GM18498 (cell line): ENCODE results near the gene IRF2.

ENCODE experiments used
- ATAC-seq: cut with Tn5 transposase; IDR thresholded peaks from one replicate; pipeline ENCODE4 v1.9.1; 2021; ENCODE audit warnings: mild to moderate bottlenecking, moderate library complexity; ENCODE audit not compliant: unreplicated experiment

The IRF2 gene

DNA sequence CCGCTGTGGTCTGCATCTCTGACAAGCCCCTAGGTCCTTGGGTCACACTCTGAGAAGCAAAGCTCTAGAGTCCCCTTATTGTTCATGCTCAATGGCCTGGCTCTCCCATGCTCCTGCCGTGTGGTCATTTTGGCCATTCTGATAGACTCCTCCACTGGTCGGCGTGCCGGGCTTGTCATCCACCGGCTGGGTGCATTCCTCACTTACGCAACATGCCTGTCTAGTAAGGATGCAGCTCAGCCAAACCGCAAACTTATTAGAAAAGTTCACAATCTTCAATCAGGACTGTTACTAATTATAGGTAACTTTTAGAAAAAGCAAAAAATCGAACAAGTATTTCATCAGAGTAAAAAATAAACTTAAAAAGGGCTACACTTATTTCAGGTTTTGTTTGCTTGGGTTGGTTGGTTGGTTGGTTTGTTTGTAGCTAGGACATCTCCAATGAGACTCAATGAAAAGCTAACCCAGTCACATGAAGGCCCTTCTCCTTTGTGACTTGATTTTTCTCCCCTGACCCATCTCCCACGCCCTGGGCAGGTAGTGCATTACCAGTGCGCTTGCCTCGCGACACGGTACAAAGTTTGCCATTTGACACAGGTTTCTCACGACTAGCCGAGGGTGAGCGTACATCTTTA, 41.0 kb downstream of the IRF2 start:
- ATAC-seq = no peak

DNA sequence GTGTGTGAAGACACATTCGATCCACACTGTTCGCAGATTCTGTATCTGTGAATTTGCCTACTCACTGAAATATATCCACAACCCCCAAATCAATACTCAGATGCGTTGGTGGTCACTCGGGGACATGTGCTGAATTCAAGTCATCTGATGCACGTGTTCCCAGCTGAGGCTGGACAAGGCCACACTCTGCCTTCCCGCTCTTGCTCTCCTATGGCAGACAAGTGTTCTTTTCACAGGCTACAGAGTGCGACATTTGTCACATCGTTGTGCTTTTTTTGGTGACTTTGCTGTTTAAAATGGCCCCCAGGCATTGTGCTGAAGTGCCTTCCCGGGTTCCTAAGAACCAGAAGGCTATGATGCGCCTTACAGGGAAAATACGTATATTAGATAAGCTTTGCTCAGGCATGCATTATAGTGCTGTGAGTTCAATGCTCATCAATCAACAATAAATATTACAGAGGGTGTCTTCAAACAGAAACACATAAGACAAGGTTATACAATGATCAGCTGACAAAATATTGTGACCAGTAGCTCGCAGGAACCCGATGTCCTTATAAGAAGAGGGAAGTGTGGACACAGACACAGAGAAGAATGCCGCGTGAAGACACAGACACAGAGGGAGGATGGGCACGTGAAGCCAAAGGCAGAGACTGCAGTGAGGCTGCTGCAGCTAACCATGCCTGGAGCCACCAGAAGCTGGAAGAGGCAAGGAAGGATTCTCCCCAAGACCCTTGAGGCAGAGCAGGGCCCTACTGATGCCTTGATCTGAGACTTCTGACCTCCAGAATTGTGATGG, 42.0 kb downstream of the IRF2 start:
- ATAC-seq = no peak

DNA sequence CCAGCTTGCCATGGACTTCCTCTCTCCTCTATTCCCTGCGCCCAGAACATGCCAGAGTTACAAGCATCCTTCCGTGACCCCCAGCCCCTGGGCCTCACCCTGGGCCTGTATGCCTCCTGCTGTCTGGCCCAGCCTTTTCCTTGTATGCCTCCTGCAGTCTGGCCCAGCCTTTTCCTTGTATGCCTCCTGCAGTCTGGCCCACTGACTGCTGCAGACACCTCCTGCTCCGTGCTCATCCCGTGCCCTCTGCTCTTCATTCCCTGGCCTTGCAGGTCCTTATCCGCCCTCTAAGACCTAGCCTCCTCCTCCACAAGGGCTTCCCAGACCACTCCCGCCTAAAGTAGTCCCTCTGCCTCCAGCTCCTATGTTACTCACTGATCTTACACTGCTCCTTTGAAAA, 44.2 kb downstream of the IRF2 start:
- no peak for ATAC-seq

DNA sequence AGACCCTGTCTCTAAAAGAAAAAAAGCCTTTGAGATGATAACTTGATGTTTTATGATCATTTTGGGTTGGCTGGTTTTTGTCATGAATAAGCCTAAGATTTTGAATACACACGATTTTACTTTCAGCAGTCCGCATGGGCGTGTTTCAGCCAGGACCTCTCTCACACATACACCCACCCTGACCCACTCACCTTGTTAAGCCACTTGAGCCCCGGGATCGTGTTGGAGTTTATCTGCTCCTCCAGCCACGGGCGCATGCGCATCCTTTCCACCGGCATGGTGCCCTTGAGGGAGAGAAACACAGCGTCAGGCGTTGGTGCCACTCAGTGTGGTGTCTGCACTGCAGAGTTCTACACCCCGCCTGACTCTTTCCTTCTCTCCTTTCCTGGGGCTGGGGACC, 45.6 kb downstream of the IRF2 start:
- ATAC-seq = no peak

DNA sequence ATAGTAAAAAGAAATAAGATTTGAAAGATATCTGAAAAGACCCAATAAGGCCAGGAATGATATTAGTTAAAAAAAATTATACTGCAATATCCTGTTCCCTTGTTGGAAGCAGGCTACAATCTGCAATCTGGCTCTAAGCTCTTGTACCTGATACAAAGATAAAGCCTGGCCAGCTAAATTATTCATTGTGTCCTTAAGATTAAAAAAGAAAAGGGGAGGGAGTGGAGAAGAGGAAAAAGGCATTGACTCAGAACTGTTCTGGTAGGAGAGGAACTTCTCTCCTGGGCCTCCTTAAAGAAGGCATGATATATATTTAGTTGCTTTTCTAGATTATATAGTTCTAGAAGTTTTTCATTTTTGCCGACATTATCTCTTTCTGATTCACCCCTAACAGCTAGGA, 46.7 kb downstream of the IRF2 start:
- ATAC-seq = no peak

DNA sequence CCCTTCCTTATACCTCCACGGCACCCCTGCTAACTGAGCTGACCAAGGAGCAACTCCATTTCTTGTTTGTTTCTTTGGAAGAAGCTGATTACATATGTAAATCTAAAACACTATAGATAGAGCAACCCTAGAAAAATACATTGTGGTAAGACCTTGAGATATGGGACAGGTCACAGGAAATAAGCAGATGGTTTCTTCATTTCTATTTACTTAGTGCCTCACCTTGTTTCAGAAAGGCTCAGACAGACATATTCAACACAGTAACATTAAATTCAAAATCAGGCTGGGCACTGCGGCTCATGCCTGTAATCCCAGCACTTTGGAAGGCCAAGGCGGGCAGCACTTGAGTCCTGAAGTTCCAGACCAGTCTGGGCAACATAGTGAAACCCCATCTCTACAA, 47.3 kb downstream of the IRF2 start:
- ATAC-seq = no peak

DNA sequence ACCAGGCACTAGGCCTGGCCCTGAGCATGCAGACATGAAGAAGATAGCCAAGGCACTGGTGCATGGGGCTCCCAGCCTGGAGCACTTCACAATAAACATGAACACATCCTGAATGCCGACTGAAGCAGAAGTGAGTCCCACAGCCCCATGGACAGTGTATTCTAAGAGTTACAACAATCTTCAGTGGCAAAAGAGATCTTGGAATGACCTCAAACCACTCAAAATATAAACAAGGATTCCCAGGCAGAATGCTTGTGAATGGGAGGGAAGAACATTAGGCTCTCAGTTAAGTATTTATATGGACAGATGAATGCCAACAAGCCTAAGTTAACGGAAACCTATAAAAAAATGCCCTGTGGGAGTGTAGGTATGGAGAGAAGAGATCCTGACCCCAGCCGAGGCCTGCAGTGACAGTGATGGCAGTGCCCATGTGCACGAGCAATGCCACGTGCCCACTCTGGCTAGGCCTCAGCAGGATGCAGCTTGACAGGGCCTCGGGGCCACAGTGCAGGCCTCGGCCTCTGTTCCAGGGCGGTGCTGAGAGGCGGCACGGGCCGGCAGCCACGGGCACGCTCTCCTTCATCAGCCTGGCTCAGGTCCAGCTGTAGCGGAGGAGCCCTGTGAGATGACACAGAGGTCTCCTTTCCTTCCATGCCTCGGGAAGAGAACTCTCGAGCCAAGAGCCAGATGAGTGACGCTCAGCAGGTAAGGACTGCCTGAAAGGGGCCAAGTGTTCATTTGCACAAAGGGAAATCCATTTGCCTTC, 49.2 kb downstream of the IRF2 start:
- no peak for ATAC-seq

DNA sequence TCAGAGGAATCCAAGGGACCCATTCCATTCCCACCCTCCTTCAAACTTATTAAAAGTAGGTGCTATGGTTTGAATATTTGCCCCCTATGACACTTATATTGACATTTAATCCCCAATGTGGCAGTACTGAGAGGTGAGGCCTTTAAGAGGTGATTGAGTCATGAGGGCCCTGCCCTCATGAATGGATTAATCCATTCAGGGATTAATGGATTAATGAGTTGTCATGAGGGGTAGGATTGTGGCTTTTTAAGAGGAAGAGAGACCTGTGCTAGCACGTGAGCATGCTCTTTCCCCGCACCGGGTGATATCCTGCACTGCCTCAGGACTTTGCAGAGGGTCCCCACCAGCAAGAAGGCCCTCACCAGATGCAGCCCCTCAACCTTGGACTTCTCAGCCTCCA, 50.1 kb downstream of the IRF2 start:
- no peak for ATAC-seq

DNA sequence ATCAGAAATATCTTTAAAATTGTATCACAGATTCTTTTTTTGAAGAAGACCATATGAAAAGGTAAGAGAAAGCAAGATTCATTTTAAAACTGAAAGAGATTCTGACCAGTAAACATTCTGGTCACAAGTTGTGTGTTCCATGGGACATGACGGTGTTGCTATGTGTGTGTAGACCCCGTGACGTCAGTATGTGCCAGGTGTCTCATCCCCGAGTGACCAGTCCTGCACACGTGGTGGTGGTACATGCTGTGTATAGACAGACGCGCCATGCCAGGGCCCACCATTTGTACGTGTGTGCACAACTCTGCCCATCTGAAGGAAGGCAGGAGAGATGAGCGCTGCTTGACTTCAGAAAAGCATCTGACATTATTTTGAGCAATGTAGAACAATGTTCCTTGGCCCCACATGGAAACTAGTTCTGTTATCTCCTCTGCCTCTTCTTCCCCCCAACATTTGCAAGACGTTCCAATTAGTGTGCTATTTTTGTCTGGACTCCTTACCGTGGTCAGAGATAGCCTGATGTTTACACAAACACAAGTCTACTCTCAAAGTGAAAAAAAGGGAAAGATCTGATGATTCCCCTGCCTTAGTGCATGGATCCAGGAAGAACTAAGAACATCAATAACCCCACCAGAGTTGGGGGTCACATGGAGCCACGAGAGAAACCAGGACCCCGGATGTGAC, 51.2 kb downstream of the IRF2 start:
- ATAC-seq = no peak

DNA sequence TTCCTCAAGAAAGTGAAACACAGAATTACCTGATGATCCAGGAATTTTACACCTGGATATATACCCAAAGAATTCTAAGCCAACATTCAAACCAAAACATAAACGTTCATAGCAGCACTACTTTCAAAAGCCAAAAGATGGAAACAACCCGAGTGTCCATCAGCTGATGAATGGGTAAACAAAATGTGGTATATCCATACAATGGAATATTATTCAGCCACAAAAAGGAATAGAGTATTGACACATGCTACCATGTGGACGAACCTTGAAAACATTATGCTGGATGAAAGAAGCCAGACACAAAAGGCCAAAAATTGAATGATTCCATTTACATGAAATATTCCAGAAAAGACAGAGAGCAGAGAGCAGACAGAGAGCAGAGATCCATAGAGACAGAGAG, 52.0 kb downstream of the IRF2 start:
- ATAC-seq = no peak

DNA sequence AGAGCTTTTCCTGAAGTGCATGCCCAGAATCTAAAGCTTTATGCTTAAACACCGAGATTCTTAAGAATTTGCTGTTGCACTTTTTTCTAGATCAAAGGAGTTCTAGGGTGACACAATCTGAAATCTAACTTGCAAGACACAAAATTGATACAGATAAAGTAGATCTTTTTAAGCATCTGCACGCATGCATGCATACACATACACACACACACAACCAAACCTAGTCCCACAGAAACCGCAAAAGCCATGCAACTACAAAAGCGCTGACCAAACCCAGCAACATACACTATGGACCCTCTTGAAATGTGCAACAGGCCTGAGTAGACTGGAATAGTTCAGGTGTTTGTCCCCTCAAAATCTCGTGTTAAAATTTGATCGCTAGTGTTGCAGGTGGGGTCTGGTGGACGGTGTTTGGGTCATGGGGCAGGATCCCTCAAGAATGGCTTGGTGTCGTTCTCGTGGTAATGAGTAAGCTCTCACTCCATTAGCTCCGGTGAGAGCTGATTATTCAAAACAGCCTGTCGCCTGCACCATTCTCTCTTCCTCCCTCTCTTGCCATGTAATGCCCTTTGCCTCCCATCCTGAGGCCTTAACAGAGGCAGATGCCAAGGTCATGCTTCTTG, 52.7 kb downstream of the IRF2 start:
- ATAC-seq = no peak

DNA sequence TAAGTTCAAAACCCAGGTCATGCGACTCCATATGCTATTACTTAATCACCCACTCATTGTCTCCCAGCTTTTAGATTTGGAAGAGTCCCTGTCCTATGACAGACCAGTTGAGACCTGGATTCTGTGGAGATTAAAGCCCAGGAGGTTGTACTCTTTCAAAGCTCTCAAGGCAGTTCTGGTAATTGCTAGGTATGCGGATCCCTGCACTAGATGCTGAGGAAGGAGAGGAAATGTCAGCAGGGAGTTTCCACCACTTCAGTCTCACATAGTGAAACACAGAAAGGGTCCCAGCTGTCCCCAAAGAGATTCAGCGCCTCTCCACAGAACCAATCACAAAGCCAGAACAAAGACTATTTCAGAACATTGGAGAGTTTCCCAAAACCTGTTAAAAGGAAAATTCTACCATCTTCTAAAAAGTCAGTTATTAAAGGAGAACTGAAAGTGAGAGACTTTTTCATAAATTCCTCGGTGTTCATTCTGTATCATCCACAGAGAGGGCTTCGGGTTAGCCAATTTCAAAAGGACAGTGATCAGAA, 53.4 kb downstream of the IRF2 start:
- peak; percentile 53 for ATAC-seq

DNA sequence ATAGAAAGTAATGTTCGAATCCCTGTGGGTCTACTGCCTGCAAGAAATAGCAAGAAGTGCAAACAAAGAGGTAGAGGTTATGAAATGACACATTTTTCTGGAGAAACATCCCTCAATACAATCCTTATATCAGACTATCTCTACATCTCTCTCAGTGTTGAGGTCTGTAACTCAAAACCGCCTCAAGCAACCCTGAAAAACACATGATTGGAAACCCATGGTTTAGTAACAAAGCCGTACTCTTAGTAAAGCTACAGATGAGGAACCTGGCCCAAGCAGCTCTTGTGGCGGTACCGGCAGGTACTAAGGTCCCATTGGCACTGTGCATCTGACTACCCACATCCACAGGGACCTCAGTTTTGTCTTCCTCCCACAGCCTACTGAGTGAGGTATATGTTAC, 53.9 kb downstream of the IRF2 start:
- no peak for ATAC-seq

DNA sequence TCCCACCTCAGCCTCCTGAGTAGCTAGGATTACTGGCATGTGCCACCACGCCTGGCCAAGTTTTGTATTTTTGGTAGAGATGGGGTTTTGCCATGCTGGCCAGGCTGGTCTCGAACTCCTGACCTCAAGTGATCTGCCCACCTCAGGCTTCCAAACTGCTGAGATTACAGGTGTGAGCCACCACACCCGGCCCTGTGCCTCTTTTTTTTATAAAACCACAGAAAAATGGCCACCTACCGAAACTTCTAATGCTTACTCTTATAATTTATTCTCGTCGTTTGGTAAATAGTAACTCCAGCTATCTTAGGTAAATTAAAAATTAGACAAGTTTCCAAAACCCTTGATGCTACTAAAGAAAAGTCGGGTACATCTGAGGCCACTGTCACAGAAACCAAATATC, 54.4 kb downstream of the IRF2 start:
- no peak for ATAC-seq

DNA sequence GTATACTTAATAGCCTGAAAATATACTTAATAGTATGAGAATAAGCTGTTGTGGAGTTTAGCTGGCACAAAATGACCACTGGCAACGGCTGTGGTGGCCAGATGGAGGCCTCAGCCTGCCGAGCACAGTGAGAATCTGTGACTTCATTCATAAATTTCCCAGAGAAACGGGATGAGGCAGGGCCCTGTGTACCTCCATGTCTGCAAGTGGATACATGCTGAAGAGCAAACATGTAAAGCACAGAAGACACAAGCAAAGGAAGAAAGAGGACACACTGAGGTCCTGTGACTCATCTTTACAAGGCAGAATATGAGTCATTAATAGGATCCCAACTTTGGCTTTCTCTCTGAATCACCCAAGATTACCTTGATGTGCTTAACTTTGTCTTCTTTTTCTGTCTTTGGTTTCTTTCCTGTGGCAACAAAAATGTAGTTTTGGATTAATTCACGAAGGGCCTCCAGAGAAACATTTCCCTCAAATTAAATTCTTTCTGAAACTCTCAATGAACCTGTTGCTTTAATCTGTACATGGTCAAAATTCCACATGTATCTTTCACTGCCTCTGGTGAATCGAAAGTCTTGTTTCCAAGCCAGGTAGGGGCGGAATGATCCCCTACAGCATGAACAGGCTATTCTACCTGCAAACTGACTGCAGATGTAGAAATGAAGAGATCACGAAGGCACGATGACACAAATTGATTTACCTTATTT, 56.4 kb downstream of the IRF2 start:
- peak; percentile 38 for ATAC-seq

DNA sequence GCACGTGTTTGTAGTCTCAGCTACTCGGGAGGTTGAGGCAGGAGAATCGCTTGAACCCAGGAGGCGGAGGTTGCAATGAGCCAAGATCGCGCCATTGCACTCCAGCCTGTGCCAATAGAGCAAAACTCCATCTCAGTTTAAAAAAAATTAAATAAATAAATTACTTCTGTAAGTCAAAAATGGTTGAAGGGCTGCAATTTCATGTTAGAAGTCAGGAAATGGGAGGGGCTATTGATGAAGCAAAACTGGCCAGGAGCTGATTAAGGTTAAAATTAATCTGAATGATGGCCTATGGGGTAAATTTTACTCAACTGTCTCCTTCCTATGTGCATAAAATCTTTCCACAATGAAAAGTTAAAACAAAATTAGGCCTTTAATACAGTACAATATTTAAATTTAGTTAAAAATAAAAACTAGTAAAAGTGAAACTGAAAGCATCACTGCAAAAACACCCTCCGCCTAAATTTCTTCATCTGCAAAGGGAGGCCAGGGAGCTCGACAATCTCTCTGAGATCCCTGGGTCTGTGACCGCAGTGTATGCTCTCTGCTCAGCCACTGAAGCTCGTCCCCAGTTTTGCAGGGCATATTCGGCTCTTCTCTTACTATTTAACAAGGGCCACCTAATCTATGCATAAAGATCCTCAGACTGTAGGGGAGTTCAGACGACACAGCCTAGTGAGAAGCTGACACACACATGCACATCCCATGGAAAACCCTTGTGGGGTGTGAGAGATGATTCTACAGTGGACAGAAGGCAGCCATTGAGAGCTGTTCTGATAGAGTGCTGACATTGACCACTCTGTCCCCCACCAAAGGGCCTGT, 57.2 kb downstream of the IRF2 start:
- peak; percentile 54 for ATAC-seq

DNA sequence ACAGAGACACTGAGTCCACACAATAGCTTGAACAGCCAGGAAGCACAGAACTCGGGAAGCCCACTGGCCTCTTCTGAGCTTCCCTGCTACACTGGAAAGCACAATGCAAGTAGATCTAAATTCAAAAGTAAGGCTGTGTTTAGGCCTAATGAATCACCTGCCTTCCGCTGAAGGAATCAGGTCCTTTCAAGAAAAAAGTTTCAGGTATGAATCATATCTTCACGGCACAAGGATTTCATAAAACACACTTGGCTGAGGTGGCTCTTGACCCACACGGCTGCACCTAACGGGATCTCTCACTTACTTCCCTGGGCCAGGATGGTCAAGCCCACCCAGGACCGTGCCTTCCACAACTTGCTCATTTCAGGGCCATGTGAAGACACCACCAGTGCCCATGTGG, 59.3 kb downstream of the IRF2 start:
- ATAC-seq = no peak

DNA sequence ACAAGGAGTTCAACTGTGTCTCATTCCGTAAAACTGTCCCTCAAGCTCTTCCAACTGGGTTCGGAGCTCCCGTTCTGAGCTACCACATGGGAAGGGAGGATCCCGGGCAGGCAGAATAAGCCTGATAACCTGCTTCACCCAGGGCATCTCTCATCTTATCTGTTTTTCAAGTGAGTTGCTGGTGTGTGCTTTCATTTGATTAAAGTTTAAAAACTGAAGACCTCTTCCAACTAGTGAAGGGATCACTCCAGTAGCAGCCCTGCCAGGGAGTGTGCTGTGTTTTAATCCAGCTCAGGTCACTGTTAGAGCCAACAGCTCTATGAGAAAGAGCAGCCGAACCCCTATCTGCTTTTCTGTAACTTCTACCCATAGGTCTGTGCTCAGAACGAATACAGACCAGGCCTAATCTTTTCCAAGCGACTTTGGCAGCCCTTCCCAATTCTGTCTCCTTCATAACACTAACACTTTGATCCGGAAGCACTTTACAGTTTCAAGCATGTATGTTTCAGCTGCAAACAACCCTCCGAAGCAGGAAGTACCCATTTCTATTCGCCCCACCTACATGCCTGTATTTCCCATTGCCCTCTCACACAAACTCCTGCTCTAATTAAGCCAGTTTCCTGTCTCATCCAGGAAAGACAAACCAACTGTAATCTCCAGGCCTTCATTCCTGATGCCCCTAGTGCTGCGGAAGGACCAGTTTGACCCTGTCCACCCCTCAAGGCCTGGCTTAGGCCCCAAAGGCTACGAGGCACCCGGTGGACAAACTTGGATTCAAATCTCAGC, 60.9 kb downstream of the IRF2 start:
- no peak for ATAC-seq
